ENCODE data around the gene IL15.

- TF ChIP-seq, protein P1, sequence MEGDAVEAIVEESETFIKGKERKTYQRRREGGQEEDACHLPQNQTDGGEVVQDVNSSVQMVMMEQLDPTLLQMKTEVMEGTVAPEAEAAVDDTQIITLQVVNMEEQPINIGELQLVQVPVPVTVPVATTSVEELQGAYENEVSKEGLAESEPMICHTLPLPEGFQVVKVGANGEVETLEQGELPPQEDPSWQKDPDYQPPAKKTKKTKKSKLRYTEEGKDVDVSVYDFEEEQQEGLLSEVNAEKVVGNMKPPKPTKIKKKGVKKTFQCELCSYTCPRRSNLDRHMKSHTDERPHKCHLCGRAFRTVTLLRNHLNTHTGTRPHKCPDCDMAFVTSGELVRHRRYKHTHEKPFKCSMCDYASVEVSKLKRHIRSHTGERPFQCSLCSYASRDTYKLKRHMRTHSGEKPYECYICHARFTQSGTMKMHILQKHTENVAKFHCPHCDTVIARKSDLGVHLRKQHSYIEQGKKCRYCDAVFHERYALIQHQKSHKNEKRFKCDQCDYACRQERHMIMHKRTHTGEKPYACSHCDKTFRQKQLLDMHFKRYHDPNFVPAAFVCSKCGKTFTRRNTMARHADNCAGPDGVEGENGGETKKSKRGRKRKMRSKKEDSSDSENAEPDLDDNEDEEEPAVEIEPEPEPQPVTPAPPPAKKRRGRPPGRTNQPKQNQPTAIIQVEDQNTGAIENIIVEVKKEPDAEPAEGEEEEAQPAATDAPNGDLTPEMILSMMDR (IDR thresholded peaks at IDR 0.05; ENCODE audit: control extremely low read depth in 1 of 3, insufficient read depth in 1 of 3, low read depth in 1 of 3, low read length in 3 of 3): no peak
- TF ChIP-seq YY1 (IDR thresholded peaks at IDR 0.05; ENCODE audit: low read depth, low read length) (no peak), POLR2AphosphoS5 (IDR thresholded peaks at IDR 0.05; ENCODE audit: low read depth, low read length) (no peak), USF2 (IDR thresholded peaks at IDR 0.05; ENCODE audit: low read length) (no peak), GTF2F1 (IDR thresholded peaks at IDR 0.05; ENCODE audit: borderline replicate concordance, low read depth, low read length) (no peak)
Observed at GRCh38 chr4:141763374-141763773, 127.0 kb downstream of the IL15 start.

All from H1 (cell line).